Stimulated activated CD4-positive, alpha-beta T cell treated with anti-CD3 and anti-CD28 coated beads, Interleukin-2, amount 100 ng/mL, for 48 hours (primary cell): ENCODE measurements around the gene SLC35F3.
A peak's percentile ranks its signal among the peaks of the same experiment; 100 is the strongest.
"Not testable (repeated sequence)": the region's sequence is repeated elsewhere in the genome, so short reads cannot be mapped to it uniquely, and the experiment has no call there.

ENCODE experiments used
- DNase-seq, 2 donors: peaks; one replicate each; pipeline ENCODE4 v3.0.0-alpha.2; 2020

SLC35F3 gene

GRCh38 chr1:234300096-234300495 lies 395.6 kb downstream of the SLC35F3 start:
- no peak for DNase-seq

GRCh38 chr1:234301663-234302062 lies 397.2 kb downstream of the SLC35F3 start:
- DNase-seq: not testable (repeated sequence)

- DNase-seq: no peak
Measured at GRCh38 chr1:234302354-234302962, 398.0 kb downstream of the SLC35F3 start.

GRCh38 chr1:234303231-234303630 lies 398.8 kb downstream of the SLC35F3 start:
- no peak for DNase-seq

- no peak for DNase-seq
Measured at GRCh38 chr1:234307726-234308125, 403.2 kb downstream of the SLC35F3 start.

GRCh38 chr1:234309243-234309597 lies 404.7 kb downstream of the SLC35F3 start:
- no peak for DNase-seq

GRCh38 chr1:234309598-234310459 lies 405.4 kb downstream of the SLC35F3 start:
- peak; percentile 71 to 72 for DNase-seq

GRCh38 chr1:234310460-234310817 lies 406.0 kb downstream of the SLC35F3 start:
- no peak for DNase-seq

GRCh38 chr1:234311414-234311813 lies 406.9 kb downstream of the SLC35F3 start:
- DNase-seq: no peak

- no peak for DNase-seq
Measured at GRCh38 chr1:234313171-234313570, 408.7 kb downstream of the SLC35F3 start.

- no peak for DNase-seq
Measured at GRCh38 chr1:234315091-234315541, 410.6 kb downstream of the SLC35F3 start.

- DNase-seq: peak in 1 of 2 donors; percentile 17
Measured at GRCh38 chr1:234315588-234315987, 411.1 kb downstream of the SLC35F3 start.

GRCh38 chr1:234316486-234316885 lies 412.0 kb downstream of the SLC35F3 start:
- DNase-seq: no peak

GRCh38 chr1:234316937-234317336 lies 412.5 kb downstream of the SLC35F3 start:
- no peak for DNase-seq

GRCh38 chr1:234320069-234320468 lies 415.6 kb downstream of the SLC35F3 start:
- DNase-seq: no peak

- no peak for DNase-seq
Measured at GRCh38 chr1:234320549-234320948, 416.1 kb downstream of the SLC35F3 start.

GRCh38 chr1:234321231-234321630 lies 416.8 kb downstream of the SLC35F3 start:
- DNase-seq: no peak

- DNase-seq: no peak
Measured at GRCh38 chr1:234322097-234322496, 417.6 kb downstream of the SLC35F3 start.

- DNase-seq: peak; percentile 41 to 65
Measured at GRCh38 chr1:234322979-234323378, 418.5 kb downstream of the SLC35F3 start.

GRCh38 chr1:234324821-234325220 lies 420.3 kb downstream of the SLC35F3 start:
- DNase-seq: no peak

GRCh38 chr1:234325878-234326496 lies 421.5 kb downstream of the SLC35F3 start:
- peak in 1 of 2 donors; percentile 25 for DNase-seq

- peak; percentile 66 to 71 for DNase-seq
Measured at GRCh38 chr1:234326497-234327366, 422.3 kb downstream of the SLC35F3 start.
